Thyroid gland (tissue), 4 donors: ENCODE data around the gene LYPD1.

Experiments used
- CTCF ChIP-seq, 6 experiments: fragments of 200-600 bp in 3 of 6; fragments of 450-650 bp in 3 of 6; sonication (generic) in 3 of 6; IDR thresholded peaks; one replicate each; pipeline ENCODE4 v1.5.1; 2016 to 2019; ENCODE audit warnings: antibody characterized with exemption in 6 of 6, mild to moderate bottlenecking in 2 of 6, inconsistent platforms in 1 of 6, moderate library complexity in 1 of 6
- POLR2A ChIP-seq, 2 donors: fragments of 450-650 bp; IDR thresholded peaks; one replicate each; pipeline ENCODE4 v1.6.1; 2017; ENCODE audit warnings: antibody characterized with exemption in 2 of 2, mild to moderate bottlenecking in 2 of 2, moderate library complexity in 1 of 2

GRCh38 chr2:132716954-132717353 lies 46.9 kb upstream of the LYPD1 start:
- no peak for TF ChIP-seq CTCF (IDR thresholded peaks at IDR 0.05)
- TF ChIP-seq POLR2A (IDR thresholded peaks at IDR 0.05), result no peak
